Calu3 (cell line): ENCODE results near the gene REM1. TPM values are rescaled to one million over a fixed set of nuclear protein-coding genes. Genes with fewer than 3 reads are reported as not detected.

Experiments used
- BruUV-seq: library from RNA; stranded (reverse); fragments of 400-500 nt; replicated peaks from 2 replicates; lab custom pipeline; 2021; lab: Mats Ljungman, UMichigan
- CTCF ChIA-PET: fragments of 300-600 bp; sonication (Branson Sonifier 250); formaldehyde crosslinking; loops from one replicate; lab custom pipeline; 2022; ENCODE audit warnings: antibody characterized with exemption; lab: Charles Lee
- DNase-seq: peaks from one replicate; pipeline ENCODE4 v3.0.0; 2022
- H3K27ac Mint-ChIP-seq: one replicate; pipeline ENCODE4 v1.8.0; 2022; ENCODE audit warnings: mixed read lengths; ENCODE audit not compliant: unreplicated experiment
- H3K27me3 Mint-ChIP-seq: one replicate; pipeline ENCODE4 v1.8.0; 2022; ENCODE audit warnings: mixed read lengths; ENCODE audit not compliant: unreplicated experiment
- H3K36me3 Mint-ChIP-seq: one replicate; pipeline ENCODE4 v1.8.0; 2022; ENCODE audit warnings: mild to moderate bottlenecking, moderate library complexity, mixed read lengths; ENCODE audit not compliant: insufficient read depth, unreplicated experiment
- H3K4me1 Mint-ChIP-seq: one replicate; pipeline ENCODE4 v1.8.0; 2022; ENCODE audit warnings: mild to moderate bottlenecking, low read depth, mixed read lengths; ENCODE audit not compliant: unreplicated experiment
- H3K4me3 Mint-ChIP-seq: one replicate; pipeline ENCODE4 v1.8.0; 2022; ENCODE audit warnings: mild to moderate bottlenecking, low read depth, moderate library complexity, mixed read lengths; ENCODE audit not compliant: unreplicated experiment
- H3K9me3 Mint-ChIP-seq: one replicate; pipeline ENCODE4 v1.8.0; 2022; ENCODE audit warnings: low read depth, mixed read lengths; ENCODE audit not compliant: unreplicated experiment
- intact Hi-C: fragments of 100-400 bp; cut with micrococcal nuclease; formaldehyde crosslinking; loops from one replicate; pipeline ENCODE4 v1.10.0; 2022; ENCODE audit not compliant: unreplicated experiment
- total RNA-seq: library from RNA; stranded (reverse); gene quantifications from 2 replicates; pipeline ENCODE4 v1.2.3, GENCODE V29; 2022
- TF ChIP-seq, protein P1 (sequence below): fragments of 200-600 bp; IDR thresholded peaks from one replicate; pipeline ENCODE4 v1.8.0; 2022; ENCODE audit warnings: antibody characterized with exemption; ENCODE audit not compliant: unreplicated experiment

Gene REM1
- total RNA-seq, 1 experiment from 2014 or later = not detected

DNA sequence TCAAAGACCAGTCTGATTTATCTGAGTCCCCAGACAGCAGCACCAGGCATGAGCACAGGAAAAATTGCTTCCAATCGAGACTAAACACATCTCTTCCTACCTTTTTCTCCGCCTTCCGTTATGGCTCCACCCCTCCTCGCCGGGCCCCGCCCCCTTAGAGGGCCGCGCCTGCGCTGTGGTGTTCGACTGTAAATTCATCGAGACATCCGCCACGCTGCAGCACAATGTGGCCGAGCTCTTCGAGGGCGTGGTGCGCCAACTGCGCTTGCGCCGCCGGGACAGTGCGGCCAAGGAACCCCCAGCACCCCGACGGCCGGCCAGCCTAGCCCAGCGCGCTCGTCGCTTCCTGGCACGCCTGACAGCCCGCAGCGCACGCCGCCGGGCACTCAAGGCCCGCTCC lies 8.9 kb downstream of the REM1 start:
- peaks cover 12% of the 10 kb centered on the region for H3K4me1 Mint-ChIP-seq
- CTCF ChIA-PET = interaction anchor here (0.7 kb wide), 3 partner anchors 68 to 161 kb away, joined by 3 to 5 read pairs (median 4); no protein-coding TSS in a partner anchor
- no peak for DNase-seq
- H3K27me3 Mint-ChIP-seq = peaks cover 29% of the 10 kb centered on the region
- H3K36me3 Mint-ChIP-seq = no peaks in the 10 kb centered on the region
- no TSS peak for BruUV-seq
- TF ChIP-seq, protein P1, sequence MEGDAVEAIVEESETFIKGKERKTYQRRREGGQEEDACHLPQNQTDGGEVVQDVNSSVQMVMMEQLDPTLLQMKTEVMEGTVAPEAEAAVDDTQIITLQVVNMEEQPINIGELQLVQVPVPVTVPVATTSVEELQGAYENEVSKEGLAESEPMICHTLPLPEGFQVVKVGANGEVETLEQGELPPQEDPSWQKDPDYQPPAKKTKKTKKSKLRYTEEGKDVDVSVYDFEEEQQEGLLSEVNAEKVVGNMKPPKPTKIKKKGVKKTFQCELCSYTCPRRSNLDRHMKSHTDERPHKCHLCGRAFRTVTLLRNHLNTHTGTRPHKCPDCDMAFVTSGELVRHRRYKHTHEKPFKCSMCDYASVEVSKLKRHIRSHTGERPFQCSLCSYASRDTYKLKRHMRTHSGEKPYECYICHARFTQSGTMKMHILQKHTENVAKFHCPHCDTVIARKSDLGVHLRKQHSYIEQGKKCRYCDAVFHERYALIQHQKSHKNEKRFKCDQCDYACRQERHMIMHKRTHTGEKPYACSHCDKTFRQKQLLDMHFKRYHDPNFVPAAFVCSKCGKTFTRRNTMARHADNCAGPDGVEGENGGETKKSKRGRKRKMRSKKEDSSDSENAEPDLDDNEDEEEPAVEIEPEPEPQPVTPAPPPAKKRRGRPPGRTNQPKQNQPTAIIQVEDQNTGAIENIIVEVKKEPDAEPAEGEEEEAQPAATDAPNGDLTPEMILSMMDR = no peak
- intact Hi-C loops = no loop called here
- H3K9me3 Mint-ChIP-seq = peaks cover 3% of the 10 kb centered on the region
- no peak overlapping the region for H3K4me3 Mint-ChIP-seq
- no peak overlapping the region for H3K27ac Mint-ChIP-seq

DNA sequence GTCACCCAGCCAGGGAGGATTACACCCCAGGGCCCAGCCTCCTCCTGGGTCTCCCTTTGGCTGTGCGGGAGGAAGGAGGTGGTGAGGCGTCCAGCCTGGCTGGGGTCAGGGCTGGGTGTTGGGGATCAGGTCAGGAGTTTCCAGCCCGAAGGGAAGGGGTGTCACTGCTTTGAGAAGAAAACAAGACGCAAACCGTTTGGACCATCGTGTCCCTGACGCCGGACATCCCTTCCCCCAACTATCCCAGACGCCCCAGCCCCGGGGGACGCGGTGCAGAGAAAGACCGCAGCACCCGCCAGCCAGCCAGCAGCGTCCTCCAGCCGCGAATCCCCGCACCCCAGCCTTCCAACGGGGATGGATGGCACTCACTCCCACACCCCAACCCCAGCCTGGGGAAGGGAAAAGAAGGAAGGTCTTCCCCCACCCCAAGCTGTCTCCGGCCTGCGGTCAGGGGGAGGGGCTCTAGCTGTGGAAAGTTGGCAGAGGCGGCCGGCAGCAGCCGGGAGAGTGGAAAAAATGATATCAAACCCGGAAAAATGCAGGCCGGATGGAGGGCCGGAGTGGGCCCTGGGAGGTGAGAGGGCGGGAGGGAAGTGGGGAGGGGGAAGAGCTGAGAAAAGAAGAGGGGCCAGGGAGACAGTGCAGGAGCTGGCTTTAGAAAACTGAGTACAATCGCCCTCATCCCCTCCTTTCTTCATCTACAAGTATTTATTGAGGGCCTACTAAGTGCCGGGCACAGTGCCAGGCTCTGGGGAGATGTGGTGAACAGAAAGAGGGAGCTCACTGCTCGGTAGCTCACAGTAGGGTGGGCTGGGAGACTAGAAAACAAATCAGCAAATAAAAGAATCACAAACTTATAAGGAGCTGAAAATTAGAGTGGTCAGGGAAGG lies 10.6 kb downstream of the REM1 start:
- CTCF ChIA-PET = interaction anchor here (0.6 to 4.5 kb wide), 7 partner anchors 8 to 1588 kb away, joined by 3 to 28 read pairs (median 4); no protein-coding TSS in a partner anchor
- intact Hi-C loops = no loop called here
- H3K4me3 Mint-ChIP-seq = no peak overlapping the region
- no peak for DNase-seq
- no peak overlapping the region for H3K27ac Mint-ChIP-seq
- no TSS peak for BruUV-seq
- peaks cover 25% of the 10 kb centered on the region for H3K27me3 Mint-ChIP-seq
- TF ChIP-seq, protein P1 = no peak
- H3K9me3 Mint-ChIP-seq = peaks cover 3% of the 10 kb centered on the region
- H3K36me3 Mint-ChIP-seq = no peaks in the 10 kb centered on the region
- peaks cover 12% of the 10 kb centered on the region for H3K4me1 Mint-ChIP-seq

DNA sequence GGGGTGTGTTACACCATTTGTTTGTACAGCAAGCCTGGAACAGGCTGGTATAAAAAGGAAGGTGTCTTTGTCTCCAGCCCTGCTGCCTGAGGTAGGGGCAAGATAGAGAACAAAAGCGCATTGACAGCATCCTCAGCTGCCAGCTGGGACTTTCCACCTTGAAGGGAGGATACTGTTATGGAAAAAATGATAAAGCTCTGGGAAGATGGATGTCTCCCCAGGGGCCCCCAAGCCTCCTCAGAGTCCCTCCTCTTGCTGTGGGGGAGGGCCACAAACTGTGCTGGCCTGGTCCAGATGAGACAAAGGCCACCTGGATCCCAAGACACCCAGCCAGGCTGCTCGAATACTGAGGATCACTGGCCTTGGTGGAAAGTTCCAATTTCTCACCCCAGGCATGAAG lies 13.0 kb downstream of the REM1 start:
- intact Hi-C loops = no loop called here
- CTCF ChIA-PET = interaction anchor here (4.5 kb wide), 1 partner anchor 15 kb away, joined by 28 read pairs; no protein-coding TSS in a partner anchor
- H3K4me1 Mint-ChIP-seq = peaks cover 12% of the 10 kb centered on the region
- DNase-seq = no peak
- BruUV-seq = no TSS peak
- TF ChIP-seq, protein P1 = no peak
- H3K27ac Mint-ChIP-seq = no peak overlapping the region
- H3K36me3 Mint-ChIP-seq = no peaks in the 10 kb centered on the region
- H3K9me3 Mint-ChIP-seq = peaks cover 3% of the 10 kb centered on the region
- no peak overlapping the region for H3K4me3 Mint-ChIP-seq
- H3K27me3 Mint-ChIP-seq = peaks cover under 1% of the 10 kb centered on the region

DNA sequence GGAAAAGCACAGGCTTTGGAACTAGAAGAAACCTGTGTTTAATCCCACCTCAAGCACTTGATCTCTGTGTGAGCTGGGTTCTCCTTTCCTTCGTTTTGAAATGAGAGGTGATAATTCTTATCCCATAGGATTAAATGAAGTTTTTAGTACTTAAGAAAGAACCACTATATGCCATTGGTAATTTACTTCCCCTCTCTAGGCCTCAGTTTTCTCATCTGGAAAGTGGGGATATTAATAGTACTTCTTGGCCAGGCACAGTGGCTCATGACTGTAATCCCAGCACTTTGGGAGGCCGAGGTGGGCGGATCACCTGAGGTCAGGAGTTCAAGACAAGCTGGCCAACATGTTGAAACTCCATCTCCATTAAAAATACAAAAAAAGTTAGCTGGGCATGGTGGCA lies 14.1 kb downstream of the REM1 start:
- Mint-ChIP-seq H3K4me3 (no peak overlapping the region), H3K27ac (no peak overlapping the region), H3K36me3 (no peaks in the 10 kb centered on the region), H3K27me3 (peaks cover 6% of the 10 kb centered on the region), H3K4me1 (peaks cover 12% of the 10 kb centered on the region), H3K9me3 (peaks cover 3% of the 10 kb centered on the region)
- no peak for DNase-seq
- intact Hi-C loops = no loop called here
- no TSS peak for BruUV-seq
- TF ChIP-seq, protein P1 = no peak
- CTCF ChIA-PET = interaction anchor here (0.5 to 4.5 kb wide), 3 partner anchors 14 to 25 kb away, joined by 7 to 28 read pairs (median 10); partner anchors contain the start of gene HM13
